ENCODE results near the gene KCNV2. TPM values are rescaled to one million over a fixed set of nuclear protein-coding genes. Genes with fewer than 3 reads are reported as not detected.

The KCNV2 gene
- polyA plus RNA-seq, 1 experiment, result not detected

DNA sequence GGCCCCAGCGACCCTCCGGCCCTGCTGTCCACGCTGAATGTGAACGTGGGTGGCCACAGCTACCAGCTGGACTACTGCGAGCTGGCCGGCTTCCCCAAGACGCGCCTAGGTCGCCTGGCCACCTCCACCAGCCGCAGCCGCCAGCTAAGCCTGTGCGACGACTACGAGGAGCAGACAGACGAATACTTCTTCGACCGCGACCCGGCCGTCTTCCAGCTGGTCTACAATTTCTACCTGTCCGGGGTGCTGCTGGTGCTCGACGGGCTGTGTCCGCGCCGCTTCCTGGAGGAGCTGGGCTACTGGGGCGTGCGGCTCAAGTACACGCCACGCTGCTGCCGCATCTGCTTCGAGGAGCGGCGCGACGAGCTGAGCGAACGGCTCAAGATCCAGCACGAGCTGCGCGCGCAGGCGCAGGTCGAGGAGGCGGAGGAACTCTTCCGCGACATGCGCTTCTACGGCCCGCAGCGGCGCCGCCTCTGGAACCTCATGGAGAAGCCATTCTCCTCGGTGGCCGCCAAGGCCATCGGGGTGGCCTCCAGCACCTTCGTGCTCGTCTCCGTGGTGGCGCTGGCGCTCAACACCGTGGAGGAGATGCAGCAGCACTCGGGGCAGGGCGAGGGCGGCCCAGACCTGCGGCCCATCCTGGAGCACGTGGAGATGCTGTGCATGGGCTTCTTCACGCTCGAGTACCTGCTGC is 839 bp downstream of the KCNV2 start:
- TF ChIP-seq, protein P1, sequence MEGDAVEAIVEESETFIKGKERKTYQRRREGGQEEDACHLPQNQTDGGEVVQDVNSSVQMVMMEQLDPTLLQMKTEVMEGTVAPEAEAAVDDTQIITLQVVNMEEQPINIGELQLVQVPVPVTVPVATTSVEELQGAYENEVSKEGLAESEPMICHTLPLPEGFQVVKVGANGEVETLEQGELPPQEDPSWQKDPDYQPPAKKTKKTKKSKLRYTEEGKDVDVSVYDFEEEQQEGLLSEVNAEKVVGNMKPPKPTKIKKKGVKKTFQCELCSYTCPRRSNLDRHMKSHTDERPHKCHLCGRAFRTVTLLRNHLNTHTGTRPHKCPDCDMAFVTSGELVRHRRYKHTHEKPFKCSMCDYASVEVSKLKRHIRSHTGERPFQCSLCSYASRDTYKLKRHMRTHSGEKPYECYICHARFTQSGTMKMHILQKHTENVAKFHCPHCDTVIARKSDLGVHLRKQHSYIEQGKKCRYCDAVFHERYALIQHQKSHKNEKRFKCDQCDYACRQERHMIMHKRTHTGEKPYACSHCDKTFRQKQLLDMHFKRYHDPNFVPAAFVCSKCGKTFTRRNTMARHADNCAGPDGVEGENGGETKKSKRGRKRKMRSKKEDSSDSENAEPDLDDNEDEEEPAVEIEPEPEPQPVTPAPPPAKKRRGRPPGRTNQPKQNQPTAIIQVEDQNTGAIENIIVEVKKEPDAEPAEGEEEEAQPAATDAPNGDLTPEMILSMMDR (IDR thresholded peaks at IDR 0.05; ENCODE audit: insufficient read depth, low read depth, low read length), result no peak
- H3K4me3 ChIP-seq (ENCODE audit: low read depth, low read length), result no peak overlapping the region
- CTCF ChIA-PET, result interaction anchor here (2.8 kb wide), 1 partner anchor 10 kb away, joined by 8 read pairs; no protein-coding TSS in a partner anchor
- no peak for DNase-seq (ENCODE audit: low read depth)
- no peaks in the 10 kb centered on the region; the same call in 1 of the 2 replicates for H3K36me3 ChIP-seq (ENCODE audit: control insufficient read depth, insufficient read depth, low read length)
- no peaks in the 10 kb centered on the region for H3K27me3 ChIP-seq (ENCODE audit: control insufficient read depth, insufficient read depth, low read length)
- POLR2A ChIA-PET, result no interaction called here

DNA sequence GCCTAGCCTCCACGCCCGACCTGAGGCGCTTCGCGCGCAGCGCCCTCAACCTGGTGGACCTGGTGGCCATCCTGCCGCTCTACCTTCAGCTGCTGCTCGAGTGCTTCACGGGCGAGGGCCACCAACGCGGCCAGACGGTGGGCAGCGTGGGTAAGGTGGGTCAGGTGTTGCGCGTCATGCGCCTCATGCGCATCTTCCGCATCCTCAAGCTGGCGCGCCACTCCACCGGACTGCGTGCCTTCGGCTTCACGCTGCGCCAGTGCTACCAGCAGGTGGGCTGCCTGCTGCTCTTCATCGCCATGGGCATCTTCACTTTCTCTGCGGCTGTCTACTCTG is 1.4 kb downstream of the KCNV2 start:
- TF ChIP-seq, protein P1 (IDR thresholded peaks at IDR 0.05; ENCODE audit: insufficient read depth, low read depth, low read length), result no peak
- no peaks in the 10 kb centered on the region; the same call in 1 of the 2 replicates for H3K36me3 ChIP-seq (ENCODE audit: control insufficient read depth, insufficient read depth, low read length)
- no peak overlapping the region for H3K4me3 ChIP-seq (ENCODE audit: low read depth, low read length)
- no peaks in the 10 kb centered on the region for H3K27me3 ChIP-seq (ENCODE audit: control insufficient read depth, insufficient read depth, low read length)
- ChIA-PET POLR2A (no interaction called here), CTCF (no interaction called here)
- no peak for DNase-seq (ENCODE audit: low read depth)

DNA sequence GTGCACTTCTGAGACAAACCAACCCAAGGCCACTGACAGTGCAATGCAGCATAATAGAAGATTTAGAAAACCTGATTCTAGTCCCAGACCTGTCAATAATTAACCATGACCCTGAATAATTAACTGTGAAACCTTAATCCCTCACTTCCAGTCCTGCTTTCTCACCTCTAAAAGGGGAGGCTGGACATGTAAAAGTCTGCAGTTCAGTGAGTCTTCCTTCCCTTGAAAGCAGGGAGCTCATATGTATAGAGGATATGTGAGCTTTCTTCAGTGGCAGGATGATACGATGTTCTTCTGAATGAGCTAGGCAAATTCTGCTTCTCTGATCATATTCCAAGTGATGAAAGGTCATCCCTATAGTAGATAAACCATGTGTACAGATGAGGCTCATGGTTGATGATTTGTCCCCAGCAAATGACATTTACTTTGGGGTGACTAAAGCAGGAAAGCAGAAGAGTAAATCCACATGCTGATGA is 2.9 kb downstream of the KCNV2 start:
- H3K4me3 ChIP-seq (ENCODE audit: low read depth, low read length), result no peak overlapping the region
- ChIA-PET POLR2A (no interaction called here), CTCF (no interaction called here)
- TF ChIP-seq, protein P1 (IDR thresholded peaks at IDR 0.05; ENCODE audit: insufficient read depth, low read depth, low read length), result no peak
- no peak for DNase-seq (ENCODE audit: low read depth)
- H3K36me3 ChIP-seq (ENCODE audit: control insufficient read depth, insufficient read depth, low read length), result no peaks in the 10 kb centered on the region; the same call in 1 of the 2 replicates
- no peaks in the 10 kb centered on the region for H3K27me3 ChIP-seq (ENCODE audit: control insufficient read depth, insufficient read depth, low read length)

DNA sequence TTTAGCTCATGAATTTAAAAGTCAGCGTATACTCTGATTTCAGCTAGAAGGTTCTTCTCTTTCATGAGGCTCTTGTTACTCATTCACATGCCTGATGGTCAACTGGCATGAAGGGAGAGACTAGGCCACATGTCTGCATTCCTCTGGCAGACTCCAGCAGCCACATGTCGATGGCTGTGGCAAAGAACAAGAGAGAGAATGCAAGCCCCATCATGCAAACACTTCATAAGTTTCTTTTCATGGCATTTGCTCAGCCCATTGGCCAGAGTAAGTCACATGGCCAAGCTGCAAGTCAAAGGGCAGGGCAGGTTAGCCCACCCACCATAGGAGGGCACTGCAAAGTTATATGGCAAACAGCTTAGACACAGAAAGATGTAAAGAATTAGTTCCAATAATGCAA is 5.4 kb downstream of the KCNV2 start:
- POLR2A ChIA-PET, result interaction anchor here (0.6 kb wide), 1 partner anchor 50 kb away, joined by 17 read pairs; no protein-coding TSS in a partner anchor

DNA sequence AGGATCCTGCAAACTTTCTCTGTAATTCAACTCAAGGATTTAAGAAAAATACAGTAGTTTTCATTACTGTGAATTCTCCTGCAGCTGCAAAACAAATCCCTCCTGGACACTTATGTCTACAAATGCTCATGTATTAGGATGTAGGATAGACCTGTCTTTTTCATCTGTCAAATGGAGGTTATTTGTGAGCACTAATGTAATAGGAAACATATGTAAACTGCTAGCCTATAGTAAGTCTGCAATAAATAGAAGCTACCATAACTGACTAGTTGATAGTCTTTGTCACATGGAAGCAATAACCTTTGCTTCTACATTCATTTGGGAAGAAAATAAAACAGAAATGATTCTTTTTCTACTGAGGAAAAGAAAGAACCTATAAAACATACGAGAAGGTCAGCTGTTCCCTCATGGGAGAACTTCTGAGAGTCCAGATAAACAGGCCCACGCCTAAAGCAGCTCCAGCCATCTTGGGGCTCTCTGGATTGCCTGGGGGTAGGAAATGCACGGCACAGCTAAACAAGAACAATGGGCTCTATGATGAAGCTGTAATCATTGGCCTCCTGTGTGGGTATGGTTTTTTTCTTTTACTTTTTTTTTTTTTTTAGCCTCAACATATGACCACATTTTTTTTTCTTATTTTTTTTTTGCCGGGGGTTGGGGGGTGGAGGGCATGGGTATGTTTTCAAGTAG is 6.2 kb downstream of the KCNV2 start:
- H3K36me3 ChIP-seq (ENCODE audit: control insufficient read depth, insufficient read depth, low read length), result no peaks in the 10 kb centered on the region; the same call in 1 of the 2 replicates
- POLR2A ChIA-PET, result no interaction called here
- no peak for DNase-seq (ENCODE audit: low read depth)
- H3K27me3 ChIP-seq (ENCODE audit: control insufficient read depth, insufficient read depth, low read length), result no peaks in the 10 kb centered on the region
- TF ChIP-seq, protein P1 (IDR thresholded peaks at IDR 0.05; ENCODE audit: insufficient read depth, low read depth, low read length), result no peak
- CTCF ChIA-PET, result interaction anchor here (0.9 to 2.2 kb wide), 6 partner anchors 8 to 591 kb away, joined by 3 to 8 read pairs (median 5); no protein-coding TSS in a partner anchor
- H3K4me3 ChIP-seq (ENCODE audit: low read depth, low read length), result no peak overlapping the region

More for the DNA sequence above, 5.4 kb downstream of the KCNV2 start:
- H3K4me3 ChIP-seq (ENCODE audit: low read depth, low read length), result no peak overlapping the region
- no peaks in the 10 kb centered on the region for H3K27me3 ChIP-seq (ENCODE audit: control insufficient read depth, insufficient read depth, low read length)
- peak; percentile 39 for DNase-seq (ENCODE audit: low read depth)
- no peaks in the 10 kb centered on the region; the same call in 1 of the 2 replicates for H3K36me3 ChIP-seq (ENCODE audit: control insufficient read depth, insufficient read depth, low read length)
- TF ChIP-seq, protein P1 (IDR thresholded peaks at IDR 0.05; ENCODE audit: insufficient read depth, low read depth, low read length), result no peak
- CTCF ChIA-PET, result interaction anchor here (2.2 kb wide), 1 partner anchor 76 kb away, joined by 5 read pairs; no protein-coding TSS in a partner anchor

Data from BJ (cell line).